Right lobe of liver (tissue), 6 donors: ENCODE data around the gene RBMS3. TPM values are rescaled to one million over a fixed set of nuclear protein-coding genes. Genes with fewer than 3 reads are reported as not detected.

ENCODE experiments used
- ATAC-seq, 4 donors: fragments of 200-7000 bp; cut with Tn5 transposase; one replicate each; pipeline ENCODE4 v1.9.1; 2020; ENCODE audit warnings: mild to moderate bottlenecking in 4 of 4, moderate library complexity in 4 of 4
- DNase-seq, 3 donors: peaks; one replicate each; pipeline ENCODE4 v3.0.0-alpha.2; 2020
- H3K27ac ChIP-seq, 3 donors: fragments of 200-600 bp; one replicate each; pipeline ENCODE4 v1.8.0; 2022
- H3K27me3 ChIP-seq, 2 donors: fragments of 200-600 bp; one replicate each; pipeline ENCODE4 v1.8.0; 2022
- H3K36me3 ChIP-seq, 4 donors: fragments of 200-600 bp; sonication (generic) in 1 of 4; one replicate each; pipeline versions ENCODE4 v1.5.1 to v1.8.0; 2017 to 2022; ENCODE audit warnings: control low read depth in 1 of 4
- H3K4me1 ChIP-seq, 4 donors: fragments of 200-600 bp; sonication (generic) in 1 of 4; one replicate each; pipeline versions ENCODE4 v1.5.1 to v1.8.0; 2017 to 2022; ENCODE audit warnings: control low read depth in 1 of 4
- H3K4me3 ChIP-seq, 3 donors: fragments of 200-600 bp; one replicate each; pipeline ENCODE4 v1.8.0; 2022
- H3K9me3 ChIP-seq, 4 donors: fragments of 200-600 bp; sonication (generic) in 1 of 4; one replicate each; pipeline versions ENCODE4 v1.5.1 to v1.8.0; 2017 to 2022; ENCODE audit warnings: control low read depth in 1 of 4
- CTCF ChIP-seq, 4 donors: fragments of 200-600 bp in 3 of 4; fragments of 450-650 bp in 1 of 4; IDR thresholded peaks; one replicate each; pipeline versions ENCODE4 v1.5.1 to v1.8.0; 2016 to 2022; ENCODE audit warnings: antibody characterized with exemption in 4 of 4, mild to moderate bottlenecking in 2 of 4
- POLR2A ChIP-seq: fragments of 450-650 bp; IDR thresholded peaks from one replicate; pipeline ENCODE4 v1.6.1; 2017; ENCODE audit warnings: antibody characterized with exemption, mild to moderate bottlenecking
- WGBS: methylation state at CpG from one replicate; pipeline ENCODE4 v1.1.6; 2018; ENCODE audit warnings: low coverage, low lambda C conversion rate; ENCODE audit not compliant: insufficient coverage; ENCODE audit errors: missing lambda C conversion rate; 5-methylcytosine and 5-hydroxymethylcytosine counted together
- intact Hi-C, 2 donors: fragments of 100-400 bp; cut with DNase I; formaldehyde crosslinking; loops; one replicate each; pipeline versions ENCODE4 v1.11.2 to v1.14.1; 2022
- total RNA-seq, 6 experiments: library from RNA; depleted of rRNA in 2 of 6; stranded (reverse); fragments of >200 nt in 2 of 6; fragmentation: NEBNext Ultra II Directional in 3 of 6; extraction: Animal tissue kit (Norgen Biotek cat#: 25700) in 3 of 6; gene quantifications; one replicate each; pipeline versions ENCODE4 v1.1.0 to v1.2.4, GENCODE V29; 2016 to 2023
- donor health status: DM: no; HTN: yes; CAD: no.
- donor health status: DM: no; HTN: no; CAD: no.
- donor health status: DM: no; HTN: no; CAD: no.
- donor health status: DM: no; HTN: yes; CAD: no.
- donor health status: DM: no; HTN: yes; CAD: no.

RBMS3 gene
- total RNA-seq, 6 experiments from 2014 or later, result 6.3 to 11.5 (median 8.3) TPM

GRCh38 chr3:29978036-29978435 lies 697.2 kb downstream of the RBMS3 start:
- intact Hi-C loops, result no loop called here
- Histone ChIP-seq H3K9me3 (no peaks in the 10 kb centered on the region), H3K27me3 (no peaks in the 10 kb centered on the region), H3K4me3 (no peak overlapping the region), H3K36me3 (no peaks in the 10 kb centered on the region), H3K4me1 (no peaks in the 10 kb centered on the region), H3K27ac (no peak overlapping the region)
- DNase-seq, result no peak
- ATAC-seq, result no peak
- TF ChIP-seq CTCF (IDR thresholded peaks at IDR 0.05) (no peak), POLR2A (no peak)

DNA sequence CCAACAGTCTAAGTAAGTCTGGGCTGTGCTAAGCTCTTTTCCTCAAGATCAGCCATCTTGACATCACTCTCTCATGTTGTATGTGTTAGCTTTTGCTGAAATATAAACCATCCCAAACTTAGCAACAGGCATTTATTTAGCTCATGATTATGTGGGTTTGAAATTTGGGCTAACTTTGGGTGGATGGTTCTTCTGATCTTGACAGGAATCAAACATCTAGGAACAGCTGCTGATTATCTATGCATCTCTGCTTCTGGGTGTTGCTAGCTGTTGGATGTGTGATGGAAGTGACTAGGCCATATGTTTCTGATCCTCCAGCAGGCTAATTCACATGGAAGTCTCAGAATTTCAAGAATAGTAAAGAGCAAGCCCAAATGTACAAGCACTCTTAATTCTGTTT lies 710.3 kb downstream of the RBMS3 start:
- H3K36me3 ChIP-seq, result no peaks in the 10 kb centered on the region
- TF ChIP-seq POLR2A (no peak), CTCF (IDR thresholded peaks at IDR 0.05) (no peak)
- DNase-seq (no peak), ATAC-seq (no peak)
- no peaks in the 10 kb centered on the region for H3K9me3 ChIP-seq
- no peaks in the 10 kb centered on the region for H3K27me3 ChIP-seq
- H3K4me3 ChIP-seq, result no peak overlapping the region
- no peak overlapping the region for H3K27ac ChIP-seq
- no peaks in the 10 kb centered on the region for H3K4me1 ChIP-seq
- intact Hi-C loops, result no loop called here

GRCh38 chr3:30002797-30003196 lies 721.9 kb downstream of the RBMS3 start:
- no peaks in the 10 kb centered on the region for H3K27me3 ChIP-seq
- no peaks in the 10 kb centered on the region for H3K36me3 ChIP-seq
- intact Hi-C loops, result no loop called here
- no peak for DNase-seq
- TF ChIP-seq POLR2A (no peak), CTCF (IDR thresholded peaks at IDR 0.05) (no peak)
- ATAC-seq, result no peak
- H3K9me3 ChIP-seq, result no peaks in the 10 kb centered on the region
- no peak overlapping the region for H3K27ac ChIP-seq
- no peak overlapping the region for H3K4me3 ChIP-seq
- WGBS, result 50% methylated on average over 1 of the region's 1 CpG
- no peaks in the 10 kb centered on the region for H3K4me1 ChIP-seq

GRCh38 chr3:30003741-30004140 lies 722.9 kb downstream of the RBMS3 start:
- H3K27ac ChIP-seq, result no peak overlapping the region
- intact Hi-C loops, result no loop called here
- no peak overlapping the region for H3K4me3 ChIP-seq
- ATAC-seq (no peak), DNase-seq (no peak)
- H3K36me3 ChIP-seq, result no peaks in the 10 kb centered on the region
- TF ChIP-seq CTCF (IDR thresholded peaks at IDR 0.05) (no peak), POLR2A (no peak)
- WGBS, result 19% methylated on average over 1 of the region's 1 CpG
- no peaks in the 10 kb centered on the region for H3K4me1 ChIP-seq
- no peaks in the 10 kb centered on the region for H3K27me3 ChIP-seq
- no peaks in the 10 kb centered on the region for H3K9me3 ChIP-seq

DNA sequence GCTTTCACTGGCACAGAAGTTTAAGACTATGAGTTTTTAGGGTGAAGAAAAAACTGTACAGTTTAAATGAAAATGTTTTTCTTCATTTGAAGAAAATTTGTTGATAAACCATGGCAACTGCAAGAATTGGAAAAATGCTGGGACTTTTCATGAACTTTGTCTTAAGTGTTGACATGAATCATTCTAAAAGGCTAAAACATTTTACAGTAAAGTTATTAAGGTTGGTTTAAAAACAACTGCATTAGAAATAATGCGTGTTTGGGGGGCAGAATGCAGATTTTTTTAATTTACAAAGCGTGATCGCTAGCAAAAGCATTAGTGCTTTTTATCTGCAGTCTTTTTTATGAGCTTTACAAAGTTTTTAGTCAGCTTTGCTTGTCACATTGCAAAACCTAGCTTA lies 723.6 kb downstream of the RBMS3 start:
- Histone ChIP-seq H3K27ac (no peak overlapping the region), H3K9me3 (no peaks in the 10 kb centered on the region), H3K36me3 (no peaks in the 10 kb centered on the region), H3K4me1 (no peaks in the 10 kb centered on the region), H3K27me3 (no peaks in the 10 kb centered on the region), H3K4me3 (no peak overlapping the region)
- intact Hi-C loops, result no loop called here
- TF ChIP-seq POLR2A (no peak), CTCF (IDR thresholded peaks at IDR 0.05) (no peak)
- DNase-seq (no peak), ATAC-seq (no peak)
- WGBS, result 61% methylated on average over 3 of the region's 3 CpGs
